CD8-positive, alpha-beta memory T cell (primary cell): ENCODE results near the gene CFAP161. TPM values are rescaled to one million over a fixed set of nuclear protein-coding genes. Genes with fewer than 3 reads are reported as not detected.

Experiments used
- CTCF ChIA-PET: fragments of 350-600 bp; sonication (Branson Sonifier 250); formaldehyde crosslinking; loops from one replicate; lab custom pipeline; 2021; ENCODE audit warnings: antibody characterized with exemption; lab: Charles Lee
- POLR2A ChIA-PET: fragments of 350-600 bp; sonication (Branson Sonifier 250); formaldehyde crosslinking; loops from one replicate; lab custom pipeline; 2021; ENCODE audit warnings: antibody characterized with exemption; lab: Charles Lee
- DNase-seq, 5 donors: peaks; one replicate each; pipeline versions ENCODE4 v3.0.0 to v3.0.0-alpha.2; 2020 to 2022; ENCODE audit warnings: mixed read lengths in 1 of 5
- H3K27ac ChIP-seq: one replicate; pipeline ENCODE4 v1.7.0; 2013; ENCODE audit warnings: low read depth, mild to moderate bottlenecking, low read length, moderate library complexity
- H3K27me3 ChIP-seq: 2 replicates; pipeline ENCODE4 v1.7.0; 2013; ENCODE audit warnings: low read length, mild to moderate bottlenecking; ENCODE audit not compliant: insufficient read depth, poor library complexity, severe bottlenecking
- H3K36me3 ChIP-seq: 2 replicates; pipeline ENCODE4 v1.7.0; 2013; ENCODE audit warnings: mild to moderate bottlenecking, low read length, moderate library complexity; ENCODE audit not compliant: insufficient read depth
- H3K4me1 ChIP-seq: 2 replicates; pipeline ENCODE4 v1.7.0; 2013; ENCODE audit warnings: mild to moderate bottlenecking, low read length, moderate library complexity; ENCODE audit not compliant: insufficient read depth
- H3K4me3 ChIP-seq: 2 replicates; pipeline ENCODE4 v1.7.0; 2013; ENCODE audit warnings: mild to moderate bottlenecking, low read length
- H3K9me3 ChIP-seq: 2 replicates; pipeline ENCODE4 v1.7.0; 2013; ENCODE audit warnings: mild to moderate bottlenecking, low read length
- H3K27ac Mint-ChIP-seq, 8 donors: one replicate each; pipeline ENCODE4 v1.8.0; 2020 to 2021; ENCODE audit warnings: mixed read lengths in 8 of 8, mild to moderate bottlenecking in 6 of 8, inconsistent platforms in 3 of 8, moderate library complexity in 3 of 8
- H3K27me3 Mint-ChIP-seq, 2 donors: one replicate each; pipeline ENCODE4 v1.8.0; 2020 to 2021; ENCODE audit warnings: mixed read lengths in 2 of 2, mild to moderate bottlenecking in 1 of 2, moderate library complexity in 1 of 2
- H3K36me3 Mint-ChIP-seq, 3 donors: one replicate each; pipeline ENCODE4 v1.8.0; 2020 to 2021; ENCODE audit warnings: mixed read lengths in 3 of 3, inconsistent platforms in 1 of 3, mild to moderate bottlenecking in 1 of 3
- H3K4me1 Mint-ChIP-seq, 3 donors: one replicate each; pipeline ENCODE4 v1.8.0; 2020 to 2021; ENCODE audit warnings: mixed read lengths in 3 of 3, inconsistent platforms in 1 of 3, mild to moderate bottlenecking in 1 of 3
- H3K4me3 Mint-ChIP-seq, 7 donors: one replicate each; pipeline ENCODE4 v1.8.0; 2020 to 2021; ENCODE audit warnings: mixed read lengths in 7 of 7, mild to moderate bottlenecking in 6 of 7, moderate library complexity in 4 of 7, inconsistent platforms in 2 of 7
- H3K9me3 Mint-ChIP-seq, 5 donors: one replicate each; pipeline ENCODE4 v1.8.0; 2020 to 2022; ENCODE audit warnings: mixed read lengths in 5 of 5, mild to moderate bottlenecking in 3 of 5, moderate library complexity in 2 of 5, inconsistent platforms in 1 of 5
- polyA plus RNA-seq: library from polyadenylated mRNA; unstranded; fragments of 300-500 nt; fragmentation: Illumina TruSeq; gene quantifications from one replicate; pipeline ENCODE4 v1.2.3, GENCODE V29; 2021
- total RNA-seq, 2 experiments: library from RNA; stranded (reverse); gene quantifications; one replicate each; pipeline ENCODE4 v1.2.3, GENCODE V29; 2021

Gene CFAP161
- total and polyA plus RNA-seq, 3 experiments from 2014 or later: not detected

- H3K4me3 Mint-ChIP-seq: no peak overlapping the region
- H3K9me3 Mint-ChIP-seq: no peaks in the 10 kb centered on the region
- ChIA-PET CTCF (interaction anchor here (1.4 to 2.4 kb wide), 2 partner anchors 8 to 106 kb away, joined by 4 to 9 read pairs; no protein-coding TSS in a partner anchor), POLR2A (no interaction called here)
- peaks cover 12 to 22% (median 19%) of the 10 kb centered on the region in 3 donors for H3K4me1 Mint-ChIP-seq
- peaks cover 17 to 37% of the 10 kb centered on the region in 2 donors for H3K27me3 Mint-ChIP-seq
- Histone ChIP-seq H3K4me1 (peaks cover 17% of the 10 kb centered on the region), H3K9me3 (no peaks in the 10 kb centered on the region), H3K4me3 (no peak overlapping the region), H3K27ac (no peak overlapping the region), H3K36me3 (no peaks in the 10 kb centered on the region), H3K27me3 (peaks cover 5% of the 10 kb centered on the region)
- H3K27ac Mint-ChIP-seq: peak overlapping the region in 1 of 8 donors; percentile 57
- DNase-seq: no peak
- H3K36me3 Mint-ChIP-seq: no peaks in the 10 kb centered on the region
These were observed 26.5 kb downstream of the CFAP161 start for GRCh38 chr15:81160312-81161159.

- CTCF ChIA-PET: interaction anchor here (2.4 kb wide), 1 partner anchor 105 kb away, joined by 9 read pairs; no protein-coding TSS in a partner anchor
- H3K27ac Mint-ChIP-seq: no peak overlapping the region
These were observed 27.1 kb downstream of the CFAP161 start for GRCh38 chr15:81161160-81161673.

GRCh38 chr15:81161851-81162250 lies 27.8 kb downstream of the CFAP161 start:
- Histone ChIP-seq H3K4me1 (peaks cover 20% of the 10 kb centered on the region), H3K36me3 (no peaks in the 10 kb centered on the region), H3K9me3 (no peaks in the 10 kb centered on the region), H3K4me3 (no peak overlapping the region), H3K27ac (no peak overlapping the region), H3K27me3 (peaks cover 5% of the 10 kb centered on the region)
- CTCF ChIA-PET: interaction anchor here (1.5 kb wide), 1 partner anchor 104 kb away, joined by 6 read pairs; no protein-coding TSS in a partner anchor
- Mint-ChIP-seq H3K4me1 (peaks cover 12 to 19% (median 19%) of the 10 kb centered on the region in 3 donors), H3K4me3 (no peak overlapping the region), H3K27ac (peak overlapping the region in 1 of 8 donors; percentile 25), H3K9me3 (no peaks in the 10 kb centered on the region), H3K27me3 (peaks cover 18 to 40% of the 10 kb centered on the region in 2 donors), H3K36me3 (no peaks in the 10 kb centered on the region)
- POLR2A ChIA-PET: no interaction called here
- DNase-seq: no peak

More at GRCh38 chr15:81161160-81161673, 27.1 kb downstream of the CFAP161 start:
- Mint-ChIP-seq H3K4me1 (peaks cover 12 to 19% (median 19%) of the 10 kb centered on the region in 3 donors), H3K36me3 (no peaks in the 10 kb centered on the region), H3K9me3 (no peaks in the 10 kb centered on the region), H3K4me3 (no peak overlapping the region), H3K27me3 (peaks cover 17 to 37% of the 10 kb centered on the region in 2 donors)
- Histone ChIP-seq H3K9me3 (no peaks in the 10 kb centered on the region), H3K27me3 (peaks cover 5% of the 10 kb centered on the region), H3K36me3 (no peaks in the 10 kb centered on the region), H3K4me1 (peaks cover 17% of the 10 kb centered on the region), H3K4me3 (no peak overlapping the region), H3K27ac (no peak overlapping the region)
- DNase-seq: peak in 1 of 5 donors; percentile 4
- POLR2A ChIA-PET: no interaction called here

GRCh38 chr15:81163961-81164800 lies 30.1 kb downstream of the CFAP161 start:
- POLR2A ChIA-PET: no interaction called here
- Mint-ChIP-seq H3K9me3 (no peaks in the 10 kb centered on the region), H3K27me3 (peaks cover 20 to 46% of the 10 kb centered on the region in 2 donors), H3K4me1 (peaks cover 12 to 19% (median 19%) of the 10 kb centered on the region in 3 donors), H3K27ac (no peak overlapping the region), H3K36me3 (no peaks in the 10 kb centered on the region), H3K4me3 (no peak overlapping the region)
- CTCF ChIA-PET: interaction anchor here (0.7 kb wide), 1 partner anchor 632 kb away, joined by 3 read pairs; no protein-coding TSS in a partner anchor
- Histone ChIP-seq H3K36me3 (no peaks in the 10 kb centered on the region), H3K27me3 (peaks cover 5% of the 10 kb centered on the region), H3K4me1 (peaks cover 34% of the 10 kb centered on the region), H3K4me3 (no peak overlapping the region), H3K27ac (no peak overlapping the region), H3K9me3 (no peaks in the 10 kb centered on the region)
- DNase-seq: no peak

- Histone ChIP-seq H3K9me3 (no peaks in the 10 kb centered on the region), H3K27me3 (peaks cover 5% of the 10 kb centered on the region), H3K4me1 (peaks cover 34% of the 10 kb centered on the region), H3K36me3 (no peaks in the 10 kb centered on the region), H3K4me3 (no peak overlapping the region), H3K27ac (no peak overlapping the region)
- H3K27ac Mint-ChIP-seq: no peak overlapping the region
- no peak for DNase-seq
- H3K4me3 Mint-ChIP-seq: no peak overlapping the region
- peaks cover 12 to 19% (median 19%) of the 10 kb centered on the region in 3 donors for H3K4me1 Mint-ChIP-seq
- ChIA-PET POLR2A (no interaction called here), CTCF (no interaction called here)
- H3K36me3 Mint-ChIP-seq: no peaks in the 10 kb centered on the region
- no peaks in the 10 kb centered on the region for H3K9me3 Mint-ChIP-seq
- peaks cover 25 to 45% of the 10 kb centered on the region in 2 donors for H3K27me3 Mint-ChIP-seq
These were observed 31.5 kb downstream of the CFAP161 start for GRCh38 chr15:81165535-81165934.

GRCh38 chr15:81166636-81167305 lies 32.7 kb downstream of the CFAP161 start:
- Mint-ChIP-seq H3K4me1 (peaks cover 2 to 8% (median 8%) of the 10 kb centered on the region in 3 donors), H3K9me3 (no peaks in the 10 kb centered on the region), H3K27me3 (peaks cover 23 to 41% of the 10 kb centered on the region in 2 donors), H3K27ac (no peak overlapping the region), H3K36me3 (no peaks in the 10 kb centered on the region), H3K4me3 (no peak overlapping the region)
- Histone ChIP-seq H3K9me3 (no peaks in the 10 kb centered on the region), H3K36me3 (no peaks in the 10 kb centered on the region), H3K4me1 (peaks cover 24% of the 10 kb centered on the region), H3K27ac (peak overlapping the region; percentile 63), H3K27me3 (peaks cover 3% of the 10 kb centered on the region), H3K4me3 (no peak overlapping the region)
- CTCF ChIA-PET: no interaction called here
- POLR2A ChIA-PET: no interaction called here
- DNase-seq: no peak

- H3K27ac Mint-ChIP-seq: no peak overlapping the region
- CTCF ChIA-PET: interaction anchor here (1.2 to 1.5 kb wide), 3 partner anchors 8 to 98 kb away, joined by 3 to 4 read pairs (median 3); no protein-coding TSS in a partner anchor
- POLR2A ChIA-PET: no interaction called here
- peak overlapping the region; percentile 63 for H3K27ac ChIP-seq
- H3K4me3 Mint-ChIP-seq: no peak overlapping the region
- H3K9me3 Mint-ChIP-seq: no peaks in the 10 kb centered on the region
- H3K36me3 ChIP-seq: no peaks in the 10 kb centered on the region
- no peaks in the 10 kb centered on the region for H3K4me1 Mint-ChIP-seq
- H3K9me3 ChIP-seq: no peaks in the 10 kb centered on the region
- DNase-seq: no peak
- no peak overlapping the region for H3K4me3 ChIP-seq
- peaks cover 20% of the 10 kb centered on the region for H3K4me1 ChIP-seq
- no peaks in the 10 kb centered on the region for H3K27me3 ChIP-seq
- peaks cover 19 to 45% of the 10 kb centered on the region in 2 donors for H3K27me3 Mint-ChIP-seq
- H3K36me3 Mint-ChIP-seq: no peaks in the 10 kb centered on the region
These were observed 34.1 kb downstream of the CFAP161 start for GRCh38 chr15:81168131-81168526.
